ENCODE data around the gene FKBP8. TPM values are rescaled to one million over a fixed set of nuclear protein-coding genes. Genes with fewer than 3 reads are reported as not detected.

Gene FKBP8
- total RNA-seq, 1 donor from 2014 or later = 181 TPM

- DNase-seq (peak; percentile 54), ATAC-seq (peak; percentile 36)
- intact Hi-C loops (cut with micrococcal nuclease) = no loop called here
Observed at GRCh38 chr19:18493440-18494266, 49.7 kb downstream of the FKBP8 start.

- ATAC-seq = peak; percentile 42
- DNase-seq = peak; percentile 59
Observed at GRCh38 chr19:18491995-18492953, 51.1 kb downstream of the FKBP8 start.

GRCh38 chr19:18490728-18491127, 52.6 kb downstream of the FKBP8 start:
- intact Hi-C loops (cut with micrococcal nuclease) = no loop called here
- no peak for DNase-seq
- ATAC-seq = no peak

More at GRCh38 chr19:18491995-18492953, 51.1 kb downstream of the FKBP8 start:
- intact Hi-C loops (cut with micrococcal nuclease) = no loop called here

GRCh38 chr19:18489627-18490184, 53.7 kb downstream of the FKBP8 start:
- intact Hi-C loops (cut with micrococcal nuclease) = no loop called here

GRCh38 chr19:18488838-18489626, 54.3 kb downstream of the FKBP8 start:
- ATAC-seq (peak; percentile 39), DNase-seq (peak; percentile 67)
- intact Hi-C loops (cut with micrococcal nuclease) = no loop called here

More at GRCh38 chr19:18489627-18490184, 53.7 kb downstream of the FKBP8 start:
- no peak for ATAC-seq
- no peak for DNase-seq

- DNase-seq (no peak), ATAC-seq (peak; percentile 24)
- intact Hi-C loops (cut with micrococcal nuclease) = no loop called here
Observed at GRCh38 chr19:18488403-18488723, 55.0 kb downstream of the FKBP8 start.

- no peak for ATAC-seq
- intact Hi-C loops (cut with micrococcal nuclease) = no loop called here
- no peak for DNase-seq
Observed at GRCh38 chr19:18487576-18488402, 55.6 kb downstream of the FKBP8 start.

- no peak for ATAC-seq
- intact Hi-C loops (cut with micrococcal nuclease) = no loop called here
- no peak for DNase-seq
Observed at GRCh38 chr19:18486746-18487145, 56.6 kb downstream of the FKBP8 start.

- no peak for DNase-seq
- intact Hi-C loops (cut with micrococcal nuclease) = no loop called here
Observed at GRCh38 chr19:18484992-18485391, 58.4 kb downstream of the FKBP8 start.

GRCh38 chr19:18483119-18483890, 60.1 kb downstream of the FKBP8 start:
- no peak for DNase-seq
- no peak for ATAC-seq
- intact Hi-C loops (cut with micrococcal nuclease) = no loop called here

More at GRCh38 chr19:18484992-18485391, 58.4 kb downstream of the FKBP8 start:
- no peak for ATAC-seq

Other genes starting within 250 kb of the FKBP8 start
- 98.0 TPM for gene LSM4, start 220.5 kb downstream of the FKBP8 start, total RNA-seq
- gene PGPEP1, start 203.0 kb downstream of the FKBP8 start, total RNA-seq = 41.2 TPM
- 0.27 TPM for gene GDF15, start 157.4 kb downstream of the FKBP8 start, total RNA-seq
- gene LRRC25, start 146.0 kb downstream of the FKBP8 start, total RNA-seq = 2.9 TPM
- 36.4 TPM for gene SSBP4, start 124.2 kb downstream of the FKBP8 start, total RNA-seq
- 24.4 TPM for gene ISYNA1, start 105.4 kb downstream of the FKBP8 start, total RNA-seq
- gene ELL, start 21.5 kb downstream of the FKBP8 start, total RNA-seq = 9.3 TPM
- 43.9 TPM for gene KXD1, start 14.3 kb upstream of the FKBP8 start, total RNA-seq
- 725 TPM for gene UBA52, start 28.3 kb upstream of the FKBP8 start, total RNA-seq
- 75.8 TPM for gene REX1BD, start 45.2 kb upstream of the FKBP8 start, total RNA-seq
- 21.4 TPM for gene CRLF1, start 63.2 kb upstream of the FKBP8 start, total RNA-seq
- 1.5 TPM for gene TMEM59L, start 69.3 kb upstream of the FKBP8 start, total RNA-seq
- gene KLHL26, start 93.5 kb upstream of the FKBP8 start, total RNA-seq = 5.8 TPM
- 10.3 TPM for gene CRTC1, start 140.1 kb upstream of the FKBP8 start, total RNA-seq
- gene COMP, start 247.7 kb upstream of the FKBP8 start, total RNA-seq = not detected